Tibial nerve (tissue), 4 donors: ENCODE results near the gene SH3BP4. TPM values are rescaled to one million over a fixed set of nuclear protein-coding genes. Genes with fewer than 3 reads are reported as not detected.

Experiments used
- DNase-seq, 2 donors: peaks; one replicate each; pipeline ENCODE4 v3.0.0-alpha.2; 2019; ENCODE audit warnings: low spot score in 2 of 2
- H3K27ac ChIP-seq, 4 donors: fragments of 200-600 bp; sonication (generic) in 3 of 4; one replicate each; pipeline ENCODE4 v1.5.1; 2017 to 2019; ENCODE audit warnings: mild to moderate bottlenecking in 1 of 4
- H3K27me3 ChIP-seq, 2 donors: fragments of 200-600 bp; sonication (generic) in 1 of 2; one replicate each; pipeline versions ENCODE4 v1.5.1 to v1.6.0; 2017 to 2019
- H3K36me3 ChIP-seq, 3 donors: fragments of 200-600 bp; sonication (generic); one replicate each; pipeline ENCODE4 v1.5.1; 2018 to 2019
- H3K4me1 ChIP-seq, 4 donors: fragments of 200-600 bp; sonication (generic) in 3 of 4; one replicate each; pipeline ENCODE4 v1.5.1; 2017 to 2019
- H3K4me3 ChIP-seq, 4 donors: fragments of 200-600 bp; sonication (generic) in 3 of 4; one replicate each; pipeline ENCODE4 v1.5.1; 2017 to 2019; ENCODE audit warnings: mild to moderate bottlenecking in 1 of 4, moderate library complexity in 1 of 4
- H3K9me3 ChIP-seq, 4 donors: fragments of 200-600 bp; sonication (generic) in 3 of 4; one replicate each; pipeline ENCODE4 v1.5.1; 2017 to 2019
- CTCF ChIP-seq, 5 experiments: fragments of 200-600 bp in 3 of 5; fragments of 450-650 bp in 2 of 5; sonication (generic) in 3 of 5; IDR thresholded peaks; one replicate each; pipeline ENCODE4 v1.5.1; 2016 to 2019; ENCODE audit warnings: antibody characterized with exemption in 5 of 5, mild to moderate bottlenecking in 3 of 5, moderate library complexity in 2 of 5
- EP300 ChIP-seq, 2 donors: sonication (generic); formaldehyde crosslinking; IDR thresholded peaks; one replicate each; pipeline ENCODE4 v1.6.1; 2017; ENCODE audit warnings: antibody characterized with exemption in 2 of 2, mild to moderate bottlenecking in 1 of 2
- POLR2A ChIP-seq, 2 donors: fragments of 450-650 bp; IDR thresholded peaks; one replicate each; pipeline ENCODE4 v1.6.1; 2017; ENCODE audit warnings: antibody characterized with exemption in 2 of 2, mild to moderate bottlenecking in 2 of 2, moderate library complexity in 2 of 2
- WGBS, 2 donors: methylation state at CpG; one replicate each; pipeline ENCODE4 v1.1.5; 2018; 5-methylcytosine and 5-hydroxymethylcytosine counted together
- total RNA-seq, 4 donors: library from RNA; depleted of rRNA; stranded (reverse); fragments of >200 nt; gene quantifications; one replicate each; pipeline ENCODE4 v1.1.0, GENCODE V29; 2016

SH3BP4 gene
- total RNA-seq, 4 donors from 2014 or later = 19.2 to 31.8 (median 24.3) TPM

GRCh38 chr2:234912437-234912836 lies 39.4 kb upstream of the SH3BP4 start:
- DNase-seq = no peak
- H3K9me3 ChIP-seq = no peaks in the 10 kb centered on the region
- no peak for TF ChIP-seq POLR2A (IDR thresholded peaks at IDR 0.05)
- TF ChIP-seq CTCF (IDR thresholded peaks at IDR 0.05) = no peak
- TF ChIP-seq EP300 (IDR thresholded peaks at IDR 0.05) = no peak
- no peak overlapping the region for H3K27ac ChIP-seq
- peaks cover 0 to 11% (median 0%) of the 10 kb centered on the region in 4 donors for H3K4me1 ChIP-seq
- WGBS, 2 donors = 51 to 53% methylated on average over 3 of the region's 3 CpGs
- H3K4me3 ChIP-seq = no peak overlapping the region
- H3K36me3 ChIP-seq = no peaks in the 10 kb centered on the region
- no peaks in the 10 kb centered on the region for H3K27me3 ChIP-seq

- 60 to 66% methylated on average over 5 of the region's 5 CpGs for WGBS, 2 donors
- Histone ChIP-seq H3K9me3 (no peaks in the 10 kb centered on the region), H3K4me3 (no peak overlapping the region), H3K36me3 (no peaks in the 10 kb centered on the region), H3K27me3 (no peaks in the 10 kb centered on the region), H3K27ac (no peak overlapping the region), H3K4me1 (peaks cover 0 to 11% (median 0%) of the 10 kb centered on the region in 4 donors)
- no peak for TF ChIP-seq EP300 (IDR thresholded peaks at IDR 0.05)
- no peak for TF ChIP-seq POLR2A (IDR thresholded peaks at IDR 0.05)
- TF ChIP-seq CTCF (IDR thresholded peaks at IDR 0.05) = no peak
- DNase-seq = no peak
These were observed 38.6 kb upstream of the SH3BP4 start for GRCh38 chr2:234913208-234913626.

- DNase-seq = no peak
- Histone ChIP-seq H3K9me3 (no peaks in the 10 kb centered on the region), H3K4me1 (peaks cover 0 to 11% (median 0%) of the 10 kb centered on the region in 4 donors), H3K27me3 (no peaks in the 10 kb centered on the region), H3K36me3 (no peaks in the 10 kb centered on the region), H3K4me3 (no peak overlapping the region), H3K27ac (no peak overlapping the region)
- WGBS, 2 donors = 66 to 75% methylated on average over 9 of the region's 9 CpGs
- TF ChIP-seq POLR2A (IDR thresholded peaks at IDR 0.05) (no peak), CTCF (IDR thresholded peaks at IDR 0.05) (no peak), EP300 (IDR thresholded peaks at IDR 0.05) (no peak)
These were observed 37.3 kb upstream of the SH3BP4 start for GRCh38 chr2:234914371-234915154.

- no peak for DNase-seq
- WGBS, 2 donors = 92 to 94% methylated on average over 5 of the region's 5 CpGs
- TF ChIP-seq EP300 (IDR thresholded peaks at IDR 0.05) (no peak), POLR2A (IDR thresholded peaks at IDR 0.05) (no peak), CTCF (IDR thresholded peaks at IDR 0.05) (no peak)
- Histone ChIP-seq H3K36me3 (no peaks in the 10 kb centered on the region), H3K4me3 (no peak overlapping the region), H3K27me3 (no peaks in the 10 kb centered on the region), H3K27ac (no peak overlapping the region), H3K4me1 (peaks cover 0 to 11% (median 0%) of the 10 kb centered on the region in 4 donors), H3K9me3 (no peaks in the 10 kb centered on the region)
These were observed 35.1 kb upstream of the SH3BP4 start for GRCh38 chr2:234916674-234917073.

GRCh38 chr2:234917211-234917975 lies 34.4 kb upstream of the SH3BP4 start:
- DNase-seq = no peak
- H3K9me3 ChIP-seq = no peaks in the 10 kb centered on the region
- H3K27ac ChIP-seq = no peak overlapping the region
- H3K4me1 ChIP-seq = peaks cover 0 to 11% (median 0%) of the 10 kb centered on the region in 4 donors
- no peak overlapping the region for H3K4me3 ChIP-seq
- H3K27me3 ChIP-seq = no peaks in the 10 kb centered on the region
- H3K36me3 ChIP-seq = no peaks in the 10 kb centered on the region
- TF ChIP-seq POLR2A (IDR thresholded peaks at IDR 0.05) (no peak), EP300 (IDR thresholded peaks at IDR 0.05) (no peak), CTCF (IDR thresholded peaks at IDR 0.05) (no peak)
- 37 to 40% methylated on average over 6 of the region's 6 CpGs for WGBS, 2 donors
